ENCODE data around the gene MTHFD1L. TPM values are rescaled to one million over a fixed set of nuclear protein-coding genes. Genes with fewer than 3 reads are reported as not detected.

The MTHFD1L gene
- total and polyA plus RNA-seq, 2 donors (not counting 3 experiments of a cell fraction or from before 2014, with no cell fraction given) = 40.2 to 120 TPM

DNA sequence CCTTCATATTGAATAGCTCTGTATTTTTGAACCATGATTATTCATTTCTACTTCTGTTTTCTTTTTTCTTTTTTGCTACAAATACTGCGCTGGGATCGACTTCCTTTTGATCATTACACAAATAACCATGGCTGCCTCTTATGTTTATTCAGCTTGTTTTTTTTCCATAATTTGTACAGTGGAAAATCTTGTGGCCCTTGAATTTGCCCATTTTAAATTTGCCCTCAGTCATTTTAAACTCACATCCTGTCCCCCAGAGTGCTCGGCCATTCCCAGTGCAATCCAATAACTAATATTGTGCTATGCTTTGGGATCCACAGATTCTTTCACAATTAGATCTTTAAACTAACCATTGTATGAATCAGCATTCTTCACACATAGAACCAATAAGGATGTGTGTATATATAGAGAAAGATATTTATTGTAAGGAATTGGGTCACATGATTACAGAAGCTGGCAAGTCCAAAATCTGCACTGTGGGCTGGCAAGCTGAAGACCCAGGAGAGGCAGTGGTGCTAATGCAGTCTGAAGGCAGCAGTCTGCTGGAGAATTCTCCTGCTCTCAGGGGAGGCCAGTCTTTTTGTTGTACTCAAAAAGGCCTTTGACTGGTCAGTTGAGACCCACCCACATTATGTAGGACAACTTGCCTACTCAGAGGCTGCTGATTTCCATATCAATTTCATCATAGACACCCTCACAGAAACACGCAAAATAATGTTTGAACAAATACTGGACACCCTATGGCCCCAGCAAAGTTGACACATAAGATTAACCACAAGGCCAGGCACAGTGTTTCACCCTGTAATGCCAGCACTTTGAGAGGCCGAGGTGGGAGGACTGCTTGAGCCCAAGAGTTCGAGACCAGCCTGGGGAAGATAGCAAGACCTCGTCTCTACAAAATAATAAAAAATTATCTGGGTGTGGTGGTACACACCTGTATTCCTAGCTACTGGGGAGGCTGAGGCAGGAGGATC, 147.1 kb downstream of the MTHFD1L start:
- H4K20me1 ChIP-seq (replicated peaks; ENCODE audit: control insufficient read depth, extremely low read depth, insufficient read depth, low read length) = no peaks in the 10 kb centered on the region
- ChIA-PET CTCF (interaction anchor here (0.6 to 10.6 kb wide), 13 partner anchors 8 to 322 kb away, joined by 3 to 284 read pairs (median 5); no protein-coding TSS in a partner anchor), POLR2A (interaction anchor here (0.8 kb wide), 1 partner anchor 313 kb away, joined by 3 read pairs; no protein-coding TSS in a partner anchor)
- H3K4me2 ChIP-seq (ENCODE audit: insufficient read depth, low read length) = peak overlapping the region; percentile 33
- TF ChIP-seq MYC (IDR thresholded peaks at IDR 0.05; ENCODE audit: low read depth, low read length) (no peak), POLR2A (IDR thresholded peaks at IDR 0.05; ENCODE audit: low read depth, low read length) (no peak), POLR2AphosphoS5 (IDR thresholded peaks at IDR 0.05; ENCODE audit: insufficient read depth, low read depth, low read length) (no peak), JUN (IDR thresholded peaks at IDR 0.05; ENCODE audit: borderline replicate concordance, insufficient read depth, insufficient read length, low read depth) (peak; percentile 10), FOS (IDR thresholded peaks at IDR 0.05; ENCODE audit: borderline replicate concordance, insufficient read depth, low read length) (peak; percentile 4), GATA2 (IDR thresholded peaks at IDR 0.05; ENCODE audit: insufficient read depth, insufficient read length, low read depth, low read length) (no peak), EZH2 (IDR thresholded peaks at IDR 0.05; ENCODE audit: borderline replicate concordance, low read depth, low read length, severe bottlenecking) (no peak)
- TF ChIP-seq, protein P1, sequence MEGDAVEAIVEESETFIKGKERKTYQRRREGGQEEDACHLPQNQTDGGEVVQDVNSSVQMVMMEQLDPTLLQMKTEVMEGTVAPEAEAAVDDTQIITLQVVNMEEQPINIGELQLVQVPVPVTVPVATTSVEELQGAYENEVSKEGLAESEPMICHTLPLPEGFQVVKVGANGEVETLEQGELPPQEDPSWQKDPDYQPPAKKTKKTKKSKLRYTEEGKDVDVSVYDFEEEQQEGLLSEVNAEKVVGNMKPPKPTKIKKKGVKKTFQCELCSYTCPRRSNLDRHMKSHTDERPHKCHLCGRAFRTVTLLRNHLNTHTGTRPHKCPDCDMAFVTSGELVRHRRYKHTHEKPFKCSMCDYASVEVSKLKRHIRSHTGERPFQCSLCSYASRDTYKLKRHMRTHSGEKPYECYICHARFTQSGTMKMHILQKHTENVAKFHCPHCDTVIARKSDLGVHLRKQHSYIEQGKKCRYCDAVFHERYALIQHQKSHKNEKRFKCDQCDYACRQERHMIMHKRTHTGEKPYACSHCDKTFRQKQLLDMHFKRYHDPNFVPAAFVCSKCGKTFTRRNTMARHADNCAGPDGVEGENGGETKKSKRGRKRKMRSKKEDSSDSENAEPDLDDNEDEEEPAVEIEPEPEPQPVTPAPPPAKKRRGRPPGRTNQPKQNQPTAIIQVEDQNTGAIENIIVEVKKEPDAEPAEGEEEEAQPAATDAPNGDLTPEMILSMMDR (IDR thresholded peaks at IDR 0.05; ENCODE audit: extremely low read depth in 1 of 2, insufficient read depth in 1 of 2, low read depth in 1 of 2, low read length in 2 of 2) = no peak
- TF ChIP-seq, protein P2, sequence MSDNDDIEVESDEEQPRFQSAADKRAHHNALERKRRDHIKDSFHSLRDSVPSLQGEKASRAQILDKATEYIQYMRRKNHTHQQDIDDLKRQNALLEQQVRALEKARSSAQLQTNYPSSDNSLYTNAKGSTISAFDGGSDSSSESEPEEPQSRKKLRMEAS (IDR thresholded peaks at IDR 0.05; ENCODE audit: insufficient read depth, insufficient read length) = no peak
- peak overlapping the region; percentile 60 for H3K9ac ChIP-seq (replicated peaks; ENCODE audit: extremely low read depth, insufficient read depth, low read length)
- peaks cover under 1 to 9% of the 10 kb centered on the region in 2 experiments for H3K36me3 ChIP-seq (ENCODE audit: control insufficient read depth in 2 of 2, extremely low read depth in 1 of 2, insufficient read depth in 2 of 2, low read length in 2 of 2)
- dilution Hi-C loops (cut with MboI; ENCODE audit: extremely low pct_ligation_motif_present, low sequenced_read_pairs) = no loop called here
- DNase-seq (ENCODE audit: low read depth, low spot score) = peak; percentile 88
- no peaks in the 10 kb centered on the region for H3K9me3 ChIP-seq (replicated peaks; ENCODE audit: control insufficient read depth, insufficient read depth, low read length)
- H2AFZ ChIP-seq (ENCODE audit: low read depth, low read length) = no peak overlapping the region
- H3K4me3 ChIP-seq (replicated peaks in 1 of 3; ENCODE audit: insufficient read depth in 1 of 3, low read depth in 1 of 3, low read length in 3 of 3) = no peak overlapping the region
- no peaks in the 10 kb centered on the region for H3K27me3 ChIP-seq (ENCODE audit: control insufficient read depth in 2 of 2, insufficient read depth in 2 of 2, low read length in 2 of 2)
- no peaks in the 10 kb centered on the region for H3K9me1 ChIP-seq (replicated peaks; ENCODE audit: control insufficient read depth, extremely low read depth, insufficient read depth, low read length)
- H3K79me2 ChIP-seq (ENCODE audit: control insufficient read depth, insufficient read depth, low read length) = no peaks in the 10 kb centered on the region
- FAIRE-seq = peak; percentile 64
- intact Hi-C loops (cut with micrococcal nuclease) = loop anchor here (1.0 to 5.0 kb wide), 2 partner anchors 120 to 130 kb away; no protein-coding TSS in a partner anchor
- H3K4me1 ChIP-seq (ENCODE audit: control insufficient read depth, extremely low read depth, insufficient read depth, low read length) = peaks cover 16% of the 10 kb centered on the region
- BruUV-seq (replicated peaks) = TSS peak; percentile 83
- H3K27ac ChIP-seq (ENCODE audit: insufficient read depth, low read depth, low read length) = peak overlapping the region; percentile 90
